ENCODE measurements around the gene APOA4. TPM values are rescaled to one million over a fixed set of nuclear protein-coding genes. Genes with fewer than 3 reads are reported as not detected.

APOA4 gene
- total and polyA plus RNA-seq, 11 donors: 0.86 TPM; not detected in 10

GRCh38 chr11:116786326-116786725, 36.8 kb downstream of the APOA4 start:
- ATAC-seq (no peak), DNase-seq (no peak)
- H3K36me3 ChIP-seq: peaks cover 3 to 56% (median 53%) of the 10 kb centered on the region in 9 donors
- intact Hi-C loops (cut with DNase I): loop anchor here in 4 of 10 donors (5.0 to 10.0 kb wide), 3 partner anchors 436 to 448 kb away; partner anchors contain the start of genes PCSK7 (in 1 of the 4) and RNF214 (in 1 of the 4)
- H3K27me3 ChIP-seq: no peaks in the 10 kb centered on the region
- H3K4me3 ChIP-seq: peak overlapping the region in 3 of 12 donors; percentile 92 to 99 (median 96)
- TF ChIP-seq CTCF (IDR thresholded peaks at IDR 0.05): no peak
- H3K27ac ChIP-seq: no peak overlapping the region
- peaks cover 0 to 27% (median 13%) of the 10 kb centered on the region in 12 donors for H3K4me1 ChIP-seq
- 82 to 100% (median 93%) methylated on average over 1 to 2 of the region's 2 CpGs for WGBS, 4 donors
- no peaks in the 10 kb centered on the region for H3K9me3 ChIP-seq

DNA sequence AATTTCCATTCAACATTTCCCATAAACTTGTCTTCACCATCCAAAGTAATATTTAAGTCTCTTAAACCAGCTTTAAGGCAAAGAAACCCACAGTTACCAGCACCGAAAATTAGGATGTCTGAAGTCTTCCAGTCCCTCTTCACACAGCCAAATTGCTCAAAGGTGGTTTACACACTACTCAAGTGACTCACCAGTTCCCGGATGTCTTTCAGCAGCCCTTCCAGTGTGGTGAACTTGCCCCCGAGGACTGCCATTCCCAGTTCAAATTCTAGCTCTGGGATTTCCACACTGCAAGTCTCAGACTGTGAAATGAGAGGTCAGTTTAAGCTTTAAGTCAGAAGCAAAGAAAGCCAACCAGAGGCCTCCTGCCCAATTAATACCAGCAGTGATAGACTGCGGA, 40.4 kb downstream of the APOA4 start:
- TF ChIP-seq CTCF (IDR thresholded peaks at IDR 0.05): no peak
- no peak for TF ChIP-seq POLR2A (IDR thresholded peaks at IDR 0.05)
- ATAC-seq: no peak
- H3K36me3 ChIP-seq: peaks cover 3 to 92% (median 89%) of the 10 kb centered on the region in 9 donors

GRCh38 chr11:116778556-116778955, 44.5 kb downstream of the APOA4 start:
- Histone ChIP-seq H3K4me1 (peaks cover 0 to 5% (median 3%) of the 10 kb centered on the region in 12 donors), H3K27me3 (no peaks in the 10 kb centered on the region), H3K9me3 (no peaks in the 10 kb centered on the region), H3K27ac (no peak overlapping the region), H3K4me3 (no peak overlapping the region), H3K36me3 (peaks cover 0 to 79% (median 64%) of the 10 kb centered on the region in 9 donors)
- ATAC-seq (no peak), DNase-seq (no peak)
- TF ChIP-seq CTCF (IDR thresholded peaks at IDR 0.05) (no peak), POLR2A (IDR thresholded peaks at IDR 0.05) (no peak)
- 91 to 100% (median 99%) methylated on average over 4 of the region's 4 CpGs for WGBS, 4 donors
- intact Hi-C loops (cut with DNase I): no loop called here

More for the DNA sequence above, 40.4 kb downstream of the APOA4 start:
- H3K4me1 ChIP-seq: peaks cover 0 to 15% (median 10%) of the 10 kb centered on the region in 12 donors
- no peak overlapping the region for H3K4me3 ChIP-seq
- 93 to 98% (median 96%) methylated on average over 4 of the region's 4 CpGs for WGBS, 4 donors
- no peak for DNase-seq
- no peaks in the 10 kb centered on the region for H3K9me3 ChIP-seq
- H3K27me3 ChIP-seq: no peaks in the 10 kb centered on the region
- H3K27ac ChIP-seq: no peak overlapping the region
- intact Hi-C loops (cut with DNase I): loop anchor here in 1 of 10 donors (10.0 kb wide), 1 partner anchor 452 kb away; the partner anchor contains the start of genes PCSK7 and RNF214

DNA sequence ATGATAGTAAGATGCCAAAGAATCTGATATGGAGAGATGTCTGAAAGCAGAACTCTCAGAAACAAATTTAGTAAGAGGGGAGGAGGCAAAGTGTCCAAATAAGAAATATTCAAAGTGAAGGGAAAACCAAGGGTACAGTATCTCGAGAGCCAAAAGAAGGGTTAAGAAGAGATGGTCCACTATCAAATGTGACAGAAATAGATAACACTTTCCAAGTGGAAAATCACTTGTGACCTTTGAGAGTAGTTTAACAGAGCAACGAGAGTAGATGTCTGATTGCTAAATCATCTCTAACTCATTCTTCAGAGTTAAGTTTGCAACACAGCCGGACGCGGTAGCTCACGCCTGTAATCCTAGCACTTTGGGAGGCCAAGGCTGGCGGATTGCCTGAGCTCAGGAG, 46.0 kb downstream of the APOA4 start:
- ATAC-seq: no peak
- TF ChIP-seq CTCF (IDR thresholded peaks at IDR 0.05) (no peak), POLR2A (IDR thresholded peaks at IDR 0.05) (no peak)
- Histone ChIP-seq H3K27ac (no peak overlapping the region), H3K4me1 (peaks cover under 1 to 13% (median 7%) of the 10 kb centered on the region in 12 donors), H3K36me3 (peaks cover 0 to 64% (median 49%) of the 10 kb centered on the region in 9 donors), H3K27me3 (no peaks in the 10 kb centered on the region), H3K9me3 (no peaks in the 10 kb centered on the region), H3K4me3 (no peak overlapping the region)
- DNase-seq: no peak
- WGBS, 4 donors: 66 to 79% (median 71%) methylated on average over 7 of the region's 7 CpGs
- intact Hi-C loops (cut with DNase I): no loop called here
